ENCODE results near the gene HADHA.
A peak's percentile ranks its signal among the peaks of the same experiment; 100 is the strongest.

Gene HADHA

DNA sequence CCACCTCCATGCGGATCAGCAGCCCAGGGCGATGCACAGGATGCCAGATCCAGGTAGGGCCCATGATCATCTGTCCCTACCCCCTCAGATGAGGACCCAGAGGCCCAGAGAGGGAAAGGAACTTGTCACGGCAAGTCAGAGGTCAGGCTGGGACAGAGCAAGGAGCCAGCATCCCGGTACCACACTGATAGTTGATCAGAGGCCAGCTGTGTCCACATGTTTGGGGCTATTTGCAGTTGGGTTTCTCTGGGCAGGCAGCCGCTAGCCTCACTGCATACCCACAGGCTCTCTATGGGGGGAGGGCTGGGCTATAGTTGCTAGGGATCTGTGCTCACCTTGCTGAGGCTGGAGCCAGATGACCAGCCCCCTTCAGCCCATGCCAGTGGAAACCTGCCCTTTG, 62.0 kb downstream of the HADHA start:
- DNase-seq: no peak
- TF ChIP-seq GATA1 (IDR thresholded peaks at IDR 0.05; ENCODE audit: low read depth, low read length) (no peak), POLR2A (IDR thresholded peaks at IDR 0.05; ENCODE audit: low read length) (no peak)

DNA sequence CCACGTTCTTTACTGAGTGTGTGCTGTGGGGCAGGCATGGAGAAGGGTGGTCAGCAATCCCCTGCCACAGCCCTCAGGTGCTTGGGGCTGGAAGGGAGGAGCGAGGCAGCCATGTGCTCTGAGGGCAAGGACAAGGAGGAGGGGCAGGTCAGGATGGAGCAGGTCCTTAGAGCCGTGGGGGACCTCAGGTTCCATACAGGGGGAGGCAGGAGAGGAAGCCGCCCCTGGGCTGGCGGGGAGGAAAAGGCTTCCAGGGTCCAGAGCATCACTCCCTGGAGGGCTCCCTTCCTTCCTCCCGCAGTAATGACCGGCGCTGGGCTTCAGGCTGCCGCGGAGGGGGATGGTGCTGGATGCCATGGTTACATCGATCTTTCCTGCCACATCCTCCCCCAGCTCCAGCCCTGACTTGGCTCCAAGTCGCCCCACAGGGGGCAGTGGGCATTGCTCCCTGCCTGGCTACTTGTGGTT, 65.0 kb downstream of the HADHA start:
- TF ChIP-seq GATA1 (IDR thresholded peaks at IDR 0.05; ENCODE audit: low read depth, low read length) (no peak), POLR2A (IDR thresholded peaks at IDR 0.05; ENCODE audit: low read length) (no peak)
- DNase-seq: no peak

DNA sequence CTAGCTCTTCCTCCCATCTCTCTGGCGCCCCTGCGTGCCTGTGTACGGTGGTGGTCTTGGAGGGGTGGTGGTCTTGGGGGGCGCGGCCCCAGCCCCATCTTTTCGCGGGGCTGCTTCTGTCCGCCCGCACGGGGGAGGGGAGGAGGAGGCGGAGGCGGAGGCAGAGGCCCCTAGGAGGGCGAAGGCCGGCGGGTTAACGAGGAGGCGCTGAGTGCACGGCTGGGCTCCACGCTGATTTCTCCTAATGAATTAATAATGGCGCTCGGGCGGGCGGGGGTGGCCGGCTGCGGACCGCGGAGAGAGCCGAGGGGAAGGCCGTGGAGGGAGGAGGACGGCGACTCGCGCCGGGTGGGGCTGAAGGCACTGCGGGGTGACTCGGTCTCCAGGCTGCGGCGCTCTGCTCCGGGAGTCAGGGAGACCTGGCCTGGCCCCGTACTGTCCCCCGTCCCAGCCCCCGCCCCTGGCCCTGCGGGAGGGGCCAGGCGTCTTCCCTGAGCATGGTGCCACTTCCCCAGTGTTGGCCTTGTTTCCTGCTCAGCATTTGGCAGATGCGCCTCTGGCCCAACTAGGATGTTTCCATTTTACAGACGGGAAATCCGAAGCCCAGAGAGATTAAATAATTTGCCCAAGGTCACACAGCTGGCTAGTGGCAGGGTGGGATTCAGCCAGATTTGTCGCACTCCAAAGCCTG, 65.5 kb downstream of the HADHA start:
- DNase-seq: peak; percentile 48 to 57
- TF ChIP-seq GATA1 (IDR thresholded peaks at IDR 0.05; ENCODE audit: low read depth, low read length) (no peak), POLR2A (IDR thresholded peaks at IDR 0.05; ENCODE audit: low read length) (no peak)

DNA sequence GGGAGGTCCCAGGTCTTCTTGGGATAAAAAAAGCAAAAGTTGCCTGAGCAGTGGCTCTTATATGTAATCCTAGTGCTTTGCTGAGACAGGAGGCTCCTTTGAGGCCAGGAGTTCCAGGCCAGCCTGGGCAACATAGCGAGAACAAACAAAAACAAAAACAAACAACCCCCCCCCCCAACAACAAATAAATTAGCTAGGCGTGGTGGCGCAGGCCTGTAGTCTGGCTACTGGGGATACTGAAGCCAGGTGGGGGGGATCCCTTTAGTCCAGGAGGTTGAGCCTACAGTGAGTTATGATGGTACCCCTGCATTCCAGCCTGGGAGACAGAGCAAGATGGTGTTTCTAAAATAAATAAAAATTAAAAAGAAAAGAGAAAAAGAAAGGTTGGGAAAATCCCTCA, 66.2 kb downstream of the HADHA start:
- TF ChIP-seq GATA1 (IDR thresholded peaks at IDR 0.05; ENCODE audit: low read depth, low read length): no peak
- TF ChIP-seq POLR2A (IDR thresholded peaks at IDR 0.05; ENCODE audit: low read length): no peak
- no peak for DNase-seq

DNA sequence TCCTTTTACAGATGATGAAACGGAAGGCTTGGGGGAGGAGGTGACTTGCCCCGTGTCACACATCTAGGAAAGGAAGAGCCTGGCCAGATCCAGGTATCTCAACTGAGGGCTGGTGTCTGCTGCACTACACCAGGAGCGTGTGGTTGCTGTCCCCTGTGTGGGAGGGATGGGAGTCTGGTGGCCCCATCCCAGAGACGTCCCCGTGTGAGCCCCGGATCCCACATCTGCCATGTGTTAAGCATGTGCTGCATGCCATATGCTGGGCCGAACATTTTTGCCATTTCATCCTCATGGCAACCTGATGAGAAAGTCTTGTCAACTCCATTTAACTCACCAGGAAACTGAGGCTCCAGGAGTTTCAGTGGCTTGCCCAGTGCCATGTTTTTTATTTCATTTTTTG, 67.3 kb downstream of the HADHA start:
- no peak for DNase-seq
- TF ChIP-seq GATA1 (IDR thresholded peaks at IDR 0.05; ENCODE audit: low read depth, low read length): no peak
- TF ChIP-seq POLR2A (IDR thresholded peaks at IDR 0.05; ENCODE audit: low read length): no peak

DNA sequence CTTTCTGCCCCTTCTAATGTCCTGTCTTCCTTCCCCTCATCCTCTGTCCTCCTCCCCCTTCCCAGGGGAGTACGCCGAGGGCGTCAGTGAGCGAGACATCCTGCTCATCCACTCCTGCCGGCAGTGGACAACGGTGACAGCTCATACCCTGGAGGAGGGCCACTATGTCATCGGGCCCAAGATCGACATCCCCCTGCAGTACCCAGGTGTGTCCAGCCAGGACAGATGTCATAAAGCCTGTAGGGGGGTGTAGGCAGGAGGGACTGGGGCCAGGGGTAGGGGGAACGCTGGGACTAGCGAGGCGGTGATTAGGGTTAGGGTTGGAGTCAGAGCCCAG, 68.2 kb downstream of the HADHA start:
- TF ChIP-seq GATA1 (IDR thresholded peaks at IDR 0.05; ENCODE audit: low read depth, low read length): no peak
- TF ChIP-seq POLR2A (IDR thresholded peaks at IDR 0.05; ENCODE audit: low read length): no peak
- DNase-seq: no peak

DNA sequence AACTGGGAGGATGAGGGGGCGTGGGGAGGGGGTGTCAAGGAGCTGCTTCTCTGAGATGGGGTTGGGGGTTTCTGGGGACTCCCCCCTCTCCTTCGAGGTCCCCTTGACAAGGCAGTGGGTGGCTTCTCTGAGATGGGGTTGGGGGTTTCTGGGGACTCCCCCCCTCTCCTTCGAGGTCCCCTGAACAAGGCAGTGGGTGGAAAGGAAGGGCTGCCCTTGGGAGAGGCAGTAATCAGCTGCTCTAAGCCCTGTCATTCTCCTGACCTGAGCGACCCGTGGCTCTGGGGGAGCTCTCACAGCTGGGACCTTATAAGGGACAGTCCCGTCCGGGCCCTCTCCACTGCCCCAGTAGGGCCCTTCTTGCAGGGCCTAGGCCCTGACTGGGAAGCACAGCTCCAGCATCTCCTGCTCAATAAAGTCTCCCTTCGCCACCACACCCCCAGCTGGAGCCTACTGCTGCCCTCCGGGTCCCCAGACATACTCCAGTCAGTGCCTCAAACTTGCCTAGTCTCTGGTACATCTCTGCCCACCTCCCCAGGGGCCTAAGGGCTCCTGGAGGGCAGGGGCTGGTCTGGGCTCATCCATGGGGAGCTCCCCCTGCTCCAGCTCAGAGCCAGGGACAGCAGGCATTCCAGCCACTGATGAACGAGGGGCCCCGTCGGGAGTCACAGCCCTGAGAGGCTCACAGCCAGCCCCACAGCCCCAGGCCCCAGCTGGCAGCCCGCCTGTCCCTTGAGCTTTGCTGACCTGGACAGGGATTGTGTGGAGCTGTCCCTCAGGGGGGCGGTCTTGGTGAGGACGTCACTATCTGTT, 68.8 kb downstream of the HADHA start:
- no peak for DNase-seq
- no peak for TF ChIP-seq GATA1 (IDR thresholded peaks at IDR 0.05; ENCODE audit: low read depth, low read length)
- TF ChIP-seq POLR2A (IDR thresholded peaks at IDR 0.05; ENCODE audit: low read length): no peak

DNA sequence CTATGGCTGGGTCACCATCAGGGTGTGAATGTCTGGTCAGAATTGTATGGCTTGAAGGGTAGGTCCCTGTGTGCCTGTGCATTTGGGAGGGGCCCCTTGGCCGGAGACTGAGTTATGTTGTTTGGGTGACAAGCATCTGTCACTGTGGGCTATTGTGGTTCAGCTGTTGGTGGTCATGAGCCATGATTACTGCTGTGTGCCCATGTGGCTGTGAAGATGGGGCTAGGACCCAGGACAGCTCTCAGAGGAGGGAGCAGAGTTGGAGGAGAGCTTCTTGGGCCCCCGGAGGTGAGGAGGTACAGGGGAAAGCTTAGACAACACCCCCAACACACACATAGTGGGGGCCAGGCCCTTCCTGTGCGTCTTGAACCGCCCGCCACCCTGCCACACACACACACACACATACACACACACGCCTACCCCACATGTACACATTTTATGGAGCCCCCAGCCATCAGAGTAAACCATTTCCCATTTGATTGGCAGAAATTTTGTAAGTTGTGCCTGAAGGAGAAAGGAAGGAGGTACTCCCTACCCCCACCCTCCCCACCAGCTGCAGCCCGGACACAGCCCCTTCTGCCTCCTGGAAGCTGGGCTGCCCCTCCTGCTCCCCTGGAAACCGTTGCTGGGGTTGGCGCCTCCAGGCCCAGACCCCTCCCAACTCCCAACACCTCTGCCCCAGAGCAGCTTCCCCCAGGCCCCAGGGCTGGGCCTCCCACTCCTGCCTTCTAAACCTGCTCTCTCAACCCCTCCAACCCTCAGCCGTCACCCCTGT, 69.6 kb downstream of the HADHA start:
- TF ChIP-seq GATA1 (IDR thresholded peaks at IDR 0.05; ENCODE audit: low read depth, low read length) (no peak), POLR2A (IDR thresholded peaks at IDR 0.05; ENCODE audit: low read length) (no peak)
- DNase-seq: peak in 1 of 2 experiments; percentile 55

DNA sequence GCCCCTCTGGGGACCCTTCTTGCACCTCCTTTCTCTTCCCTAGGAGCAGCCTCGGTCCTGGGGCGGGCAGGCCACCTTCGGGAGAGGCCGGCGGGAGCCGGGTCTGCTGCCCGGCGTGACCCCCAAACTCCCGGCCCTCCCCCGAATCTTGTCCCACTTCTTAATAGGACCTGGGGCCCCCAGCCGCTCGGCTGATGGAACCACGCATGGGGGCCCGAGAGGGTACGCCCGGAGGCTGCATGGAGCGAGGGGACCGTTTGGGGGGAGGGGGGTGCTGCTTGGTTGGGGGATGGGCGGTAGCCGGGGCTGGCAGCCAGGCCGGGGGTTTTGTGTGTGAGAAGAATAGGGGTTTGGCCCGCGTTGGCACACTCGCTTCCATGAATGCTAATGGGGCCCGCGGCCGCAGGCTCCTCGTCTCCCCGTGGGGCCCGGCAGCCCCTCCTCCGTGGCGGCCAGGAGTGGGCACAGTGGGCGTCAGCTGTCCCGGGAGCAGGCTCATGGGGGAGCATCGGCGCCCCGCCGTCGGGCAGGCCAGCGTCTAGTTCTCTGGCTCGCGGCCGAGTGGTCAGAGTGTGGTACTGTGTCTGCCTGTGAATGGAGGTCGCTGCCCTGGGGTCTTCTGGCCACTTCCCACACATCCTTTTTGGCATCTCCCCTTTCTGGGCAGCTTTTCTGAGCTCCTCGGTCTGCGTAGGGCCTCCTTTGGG, 70.5 kb downstream of the HADHA start:
- DNase-seq: no peak
- no peak for TF ChIP-seq GATA1 (IDR thresholded peaks at IDR 0.05; ENCODE audit: low read depth, low read length)
- no peak for TF ChIP-seq POLR2A (IDR thresholded peaks at IDR 0.05; ENCODE audit: low read length)

DNA sequence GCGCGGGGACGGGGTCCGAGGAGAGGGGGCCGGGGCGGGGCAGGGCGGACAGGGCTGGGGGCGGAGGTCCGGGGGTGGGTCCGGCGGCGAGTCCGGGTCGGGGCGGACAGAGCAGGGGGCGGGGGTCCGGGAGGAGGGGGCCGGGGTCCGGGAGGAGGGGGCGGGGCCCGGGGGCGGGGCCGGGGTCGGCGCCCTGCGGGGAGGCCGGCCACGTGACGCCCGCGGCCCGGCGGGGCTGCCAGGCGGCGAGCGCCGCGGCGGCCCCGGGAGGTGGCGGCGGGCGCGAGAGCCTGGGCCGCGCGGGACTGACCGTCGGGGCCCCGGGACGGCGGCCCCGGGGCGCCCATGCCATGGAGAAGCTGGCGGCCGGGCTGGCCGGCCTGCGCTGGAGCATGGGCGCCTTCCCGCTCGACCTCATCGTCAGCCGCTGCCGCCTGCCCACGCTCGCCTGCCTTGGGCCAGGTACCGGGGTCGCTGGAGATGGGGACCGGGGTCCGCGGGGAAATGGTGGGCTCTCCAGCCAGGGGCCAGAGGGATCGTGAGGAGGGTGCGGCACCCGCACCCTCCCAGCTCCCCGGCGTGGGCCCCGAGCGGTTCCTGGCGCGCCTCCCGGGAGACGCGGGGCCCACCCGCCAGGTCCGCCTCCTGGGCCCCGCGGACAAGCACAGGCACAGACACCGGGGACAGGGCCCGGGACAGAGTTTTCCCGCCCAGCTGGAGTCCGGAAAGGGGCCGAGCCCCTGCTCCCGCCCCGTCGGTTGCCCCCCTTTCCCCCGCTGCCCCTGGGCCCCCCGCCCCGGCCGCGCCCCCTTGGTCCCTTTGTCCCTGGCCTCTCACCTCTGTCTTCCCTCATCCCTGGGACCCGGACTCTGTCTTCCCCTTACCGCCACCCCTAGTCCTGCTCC, 71.3 kb downstream of the HADHA start, which contains the start of gene GAREM2:
GAREM2 (plus strand) TSS at position 218 of the 905 bp plus-strand sequence; CDS start at position 351, 133 bp downstream.
- DNase-seq: peak; percentile 41 to 54

DNA sequence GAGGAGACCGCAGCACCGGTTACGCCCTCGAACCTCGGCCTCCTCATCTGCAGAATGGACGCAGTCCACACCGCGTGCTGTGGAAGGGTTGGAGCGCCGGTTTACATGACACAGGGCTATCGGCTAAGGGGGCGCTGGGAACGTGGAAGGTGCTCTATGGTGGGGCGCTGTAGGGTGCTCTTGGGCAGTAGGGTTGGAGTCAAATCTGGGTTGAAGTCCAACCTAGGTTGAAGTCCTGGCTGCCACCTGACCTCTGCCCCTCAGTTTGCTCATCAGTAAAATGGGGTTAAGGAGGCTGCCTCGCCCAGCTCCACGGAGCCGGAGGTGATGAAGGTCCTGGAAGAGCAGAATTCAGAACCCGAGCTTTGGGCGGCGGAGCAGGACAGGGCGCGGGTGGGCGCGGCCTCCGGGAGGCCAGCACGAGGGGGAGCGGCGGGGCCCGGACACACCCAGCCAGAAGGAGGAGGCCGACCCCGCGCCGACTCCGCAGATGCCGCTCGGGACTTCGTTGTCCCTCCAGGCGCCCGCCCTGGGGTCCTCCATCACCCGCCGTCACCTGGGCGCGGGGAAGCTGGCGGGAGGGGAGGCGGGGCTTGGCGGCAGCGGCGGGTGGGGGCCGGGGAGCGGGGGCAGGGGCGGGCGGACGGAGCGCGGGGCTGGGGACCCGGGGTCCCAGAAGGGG, 72.1 kb downstream of the HADHA start:
- peak; percentile 60 to 65 for DNase-seq
- TF ChIP-seq POLR2A (IDR thresholded peaks at IDR 0.05; ENCODE audit: low read length) (no peak), GATA1 (IDR thresholded peaks at IDR 0.05; ENCODE audit: low read depth, low read length) (no peak)

More for the DNA sequence above, 71.3 kb downstream of the HADHA start, which contains the start of gene GAREM2:
- TF ChIP-seq GATA1 (IDR thresholded peaks at IDR 0.05; ENCODE audit: low read depth, low read length) (no peak), POLR2A (IDR thresholded peaks at IDR 0.05; ENCODE audit: low read length) (no peak)

DNA sequence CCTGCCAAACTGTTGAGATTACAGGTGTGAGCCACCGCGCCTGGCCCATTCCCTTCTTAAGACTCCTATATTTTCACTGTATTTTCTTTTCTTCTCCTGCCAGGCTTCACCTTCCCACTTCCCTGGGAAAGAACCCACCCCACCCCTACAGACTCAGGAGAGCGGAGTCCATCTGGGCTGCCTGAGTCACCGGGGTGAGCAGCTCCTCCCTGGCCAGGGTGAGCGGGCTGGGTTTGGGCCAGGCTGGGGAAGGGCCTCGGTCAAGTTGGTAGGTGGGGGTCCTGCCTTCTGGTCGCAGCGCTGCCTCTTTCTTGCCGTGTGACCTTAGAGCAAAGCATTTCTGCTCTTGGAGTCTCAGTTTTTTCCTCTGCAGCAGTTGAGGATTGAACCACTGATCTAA, 73.6 kb downstream of the HADHA start:
- no peak for DNase-seq
- TF ChIP-seq GATA1 (IDR thresholded peaks at IDR 0.05; ENCODE audit: low read depth, low read length) (no peak), POLR2A (IDR thresholded peaks at IDR 0.05; ENCODE audit: low read length) (no peak)

Data from erythroblast (primary cell).